NCI-H146 treated with DMSO at 0.1 percent for 48 hours (cell line): Measurements from ENCODE around the gene JHY.

Source experiments
- DNase-seq: peaks from one replicate; lab custom pipeline; 2025; ENCODE audit not compliant: unreplicated experiment; lab: John Stamatoyannopoulos, UW

JHY gene

DNA sequence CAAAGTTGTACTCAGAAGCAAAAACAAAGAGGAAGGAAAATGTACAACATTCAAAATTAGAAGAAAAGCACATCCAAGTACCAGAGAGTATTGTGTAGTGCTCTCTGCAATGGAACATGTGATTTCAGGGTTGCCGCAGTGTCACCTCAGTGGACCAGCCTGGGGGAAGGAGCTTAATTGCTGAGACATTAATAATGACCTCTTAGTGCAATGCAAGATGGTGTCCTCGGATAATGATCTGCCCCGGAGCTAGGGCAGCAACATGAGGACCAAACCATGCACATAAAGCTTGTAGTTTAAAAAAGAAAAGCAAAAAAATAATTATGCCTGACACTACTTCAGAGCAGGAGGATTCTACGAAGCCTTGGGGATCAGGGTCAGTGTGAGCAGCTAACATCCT, 11.3 kb upstream of the JHY start:
- no peak for DNase-seq

GRCh38 chr11:122872046-122872445, 10.5 kb upstream of the JHY start:
- no peak for DNase-seq

DNA sequence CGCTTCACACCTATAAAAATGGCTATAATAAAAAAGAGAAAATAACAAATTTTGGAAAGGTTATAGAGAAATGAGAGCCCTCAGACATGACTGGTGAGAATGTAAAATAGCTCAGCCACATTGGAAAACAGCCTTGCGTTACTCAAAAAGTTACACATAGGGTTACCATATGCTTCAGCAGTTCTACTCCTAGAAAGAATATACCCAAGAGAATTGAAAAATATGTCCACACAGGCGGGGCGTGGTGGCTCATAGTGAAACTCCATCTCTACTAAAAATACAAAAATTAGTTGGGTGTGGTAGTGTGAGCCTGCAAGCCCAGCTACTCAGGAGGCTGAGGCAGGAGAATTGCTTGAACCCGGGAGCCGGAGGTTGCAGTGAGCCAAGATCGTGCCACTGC, 7.6 kb upstream of the JHY start:
- no peak for DNase-seq

- no peak for DNase-seq
Observed at GRCh38 chr11:122877732-122878131, 4.8 kb upstream of the JHY start.

DNA sequence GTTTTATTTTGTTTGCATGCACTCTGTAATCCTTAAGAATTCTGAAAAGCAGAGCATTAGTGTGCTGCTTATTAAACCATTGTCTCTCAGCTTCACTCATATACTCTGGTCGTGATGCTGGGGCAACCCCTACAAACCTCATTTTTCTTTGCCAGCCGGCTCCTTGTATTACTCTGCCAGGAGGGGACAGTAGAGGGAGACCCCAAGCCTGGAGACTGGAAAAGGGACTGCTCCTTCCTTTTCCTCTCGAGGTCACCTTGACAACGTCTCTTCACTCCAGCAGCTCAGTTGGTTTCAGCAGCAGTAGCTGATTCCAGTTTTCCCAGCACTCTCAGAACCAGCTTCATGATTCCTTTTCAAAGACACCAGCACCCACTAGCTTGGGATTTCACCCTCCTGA, 2.8 kb upstream of the JHY start:
- no peak for DNase-seq

GRCh38 chr11:122882857-122883645, 492 bp downstream of the JHY start:
- no peak for DNase-seq

DNA sequence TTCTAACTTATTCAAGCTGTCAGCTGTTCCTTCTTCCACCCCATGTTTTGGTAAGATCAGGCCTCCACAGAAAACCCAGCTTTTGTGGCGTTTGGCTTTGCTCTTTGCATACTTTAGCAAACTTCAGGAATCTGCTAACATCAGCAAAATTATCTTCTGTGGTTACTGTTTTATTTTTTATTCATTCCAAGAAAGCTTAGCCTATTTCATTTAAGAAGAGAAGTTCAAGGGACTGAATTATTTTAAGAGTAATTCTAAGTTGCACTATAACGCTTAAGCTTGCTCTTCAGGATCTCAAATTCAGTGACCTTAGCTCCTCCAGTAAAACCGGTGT, 1.1 kb downstream of the JHY start:
- no peak for DNase-seq

GRCh38 chr11:122888162-122888561, 5.6 kb downstream of the JHY start:
- no peak for DNase-seq

GRCh38 chr11:122893131-122893530, 10.6 kb downstream of the JHY start:
- no peak for DNase-seq

DNA sequence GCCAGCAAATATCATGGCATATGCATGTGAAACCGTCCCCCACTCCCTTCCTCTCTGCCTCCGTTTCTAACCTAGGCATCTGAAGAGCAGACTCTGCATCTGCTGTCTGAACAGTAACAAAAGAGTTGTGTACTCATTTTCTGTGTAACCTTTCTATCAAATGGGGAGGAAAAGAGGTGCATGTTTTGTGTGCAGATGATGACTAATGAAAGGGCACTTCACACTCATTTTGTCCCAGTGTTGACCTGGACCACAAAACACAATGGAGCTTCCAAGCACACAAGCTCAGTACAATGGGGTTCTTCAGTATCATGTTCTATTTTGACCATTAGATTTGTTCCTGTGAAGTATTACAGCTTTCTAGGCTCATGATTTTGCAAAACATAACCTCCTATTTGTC, 13.0 kb downstream of the JHY start:
- DNase-seq = no peak

GRCh38 chr11:122897606-122898210, 15.1 kb downstream of the JHY start:
- no peak for DNase-seq

DNA sequence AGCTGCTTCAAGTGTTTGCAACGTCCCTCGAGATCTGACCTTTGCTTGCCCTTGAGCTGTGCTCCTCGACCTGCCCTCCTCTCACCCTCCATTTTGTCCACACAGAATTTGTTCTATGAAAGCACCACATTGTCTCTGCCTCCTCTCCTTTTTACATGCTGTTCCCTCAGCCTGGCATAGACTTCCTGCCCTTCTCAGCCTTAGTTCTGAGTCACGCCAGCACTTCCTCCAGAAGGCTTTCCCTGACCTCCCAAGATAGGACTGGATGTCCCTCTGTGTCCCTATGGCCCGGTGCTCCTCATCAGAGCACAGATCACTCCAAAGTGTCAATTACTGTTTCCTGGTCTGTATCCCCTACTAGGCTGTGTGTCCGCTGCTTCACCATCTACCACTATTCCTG, 16.2 kb downstream of the JHY start:
- DNase-seq = no peak

- DNase-seq = no peak
Observed at GRCh38 chr11:122900587-122901202, 18.1 kb downstream of the JHY start.

GRCh38 chr11:122902951-122903350, 20.4 kb downstream of the JHY start:
- no peak for DNase-seq

DNA sequence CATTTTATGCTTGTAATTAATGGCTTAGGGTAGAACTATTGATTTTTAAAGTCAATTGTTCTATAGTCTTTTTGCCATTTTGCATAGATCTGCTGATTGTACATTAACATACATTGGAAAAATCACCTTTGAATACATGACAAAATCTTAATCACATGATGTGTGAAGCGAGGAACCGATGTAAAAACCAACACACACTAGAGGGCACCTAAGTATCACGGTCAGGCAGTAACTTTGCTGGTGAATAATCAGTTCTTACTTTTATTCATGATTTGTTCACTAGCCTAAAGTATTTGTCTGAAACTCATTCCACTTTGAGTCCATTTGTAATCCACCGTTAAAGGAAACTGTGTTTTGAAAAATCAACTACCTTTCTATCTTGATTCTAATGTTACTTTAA, 28.2 kb downstream of the JHY start:
- no peak for DNase-seq

- DNase-seq = no peak
Observed at GRCh38 chr11:122917311-122917710, 34.8 kb downstream of the JHY start.

DNA sequence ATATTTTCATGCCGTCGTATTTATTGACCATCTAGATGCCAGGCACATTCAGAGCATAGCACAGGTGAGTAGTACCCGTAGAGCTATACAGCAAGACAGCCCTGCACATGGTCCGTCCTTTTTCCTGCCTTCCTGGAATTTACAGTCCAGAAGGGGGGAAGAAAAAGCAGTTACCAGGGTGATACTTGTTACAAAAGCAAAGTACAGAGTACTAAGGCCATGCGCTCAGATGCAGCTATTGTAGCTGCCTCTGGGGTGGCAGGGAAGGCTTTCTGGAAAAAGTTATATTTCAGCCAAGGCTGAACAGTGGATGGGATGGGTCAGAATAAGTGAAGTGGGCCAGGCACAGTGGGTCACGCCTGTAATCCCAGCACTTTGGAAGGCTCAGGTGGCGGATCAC, 36.2 kb downstream of the JHY start:
- DNase-seq = no peak

DNA sequence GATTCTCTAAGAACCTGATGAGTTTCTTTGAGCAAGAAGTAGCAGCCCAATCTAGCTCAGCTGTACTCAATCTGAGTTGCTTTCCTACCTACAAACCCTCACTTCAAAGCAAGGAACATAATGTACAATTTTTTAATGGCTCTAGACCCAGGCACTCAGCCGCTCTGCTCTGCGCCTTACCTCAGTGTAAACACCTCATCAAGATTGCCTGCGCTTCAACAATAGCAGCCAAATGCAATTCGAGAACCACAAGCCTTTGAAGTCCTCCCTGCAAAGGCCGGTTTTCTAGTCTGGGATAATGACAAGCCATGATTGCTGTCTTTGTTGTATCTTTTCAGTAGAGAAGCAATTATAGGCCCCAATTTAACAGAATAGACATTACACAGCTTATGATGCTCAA, 38.0 kb downstream of the JHY start:
- DNase-seq = no peak

DNA sequence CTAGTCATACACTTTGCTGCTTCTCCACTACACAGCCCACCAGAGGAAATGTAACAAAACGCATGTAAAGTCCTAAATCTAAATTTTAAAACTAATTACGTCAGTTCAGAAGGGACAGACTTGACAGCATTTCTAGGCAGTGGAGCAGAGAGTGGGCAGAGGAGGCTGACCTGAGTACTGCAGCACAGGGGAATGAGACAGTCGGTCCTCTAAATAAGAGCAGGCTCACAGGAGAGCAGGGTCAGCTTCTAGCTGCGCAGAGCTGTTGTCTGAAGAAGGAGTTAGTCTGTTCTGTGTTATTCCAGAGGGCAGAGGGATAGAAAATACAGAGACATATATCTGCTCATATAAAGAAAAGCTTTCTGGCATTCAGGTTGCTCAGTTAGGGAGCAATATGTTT, 40.3 kb downstream of the JHY start:
- no peak for DNase-seq

GRCh38 chr11:122923302-122923701, 40.7 kb downstream of the JHY start:
- DNase-seq = no peak

- no peak for DNase-seq
Observed at GRCh38 chr11:122931510-122931909, 49.0 kb downstream of the JHY start.

GRCh38 chr11:122933416-122933815, 50.9 kb downstream of the JHY start:
- DNase-seq = no peak

- no peak for DNase-seq
Observed at GRCh38 chr11:122937983-122938382, 55.4 kb downstream of the JHY start.
